ENCODE results near the gene SDCCAG8. TPM values are rescaled to one million over a fixed set of nuclear protein-coding genes. Genes with fewer than 3 reads are reported as not detected.

SDCCAG8 gene
- total RNA-seq, 3 donors from 2014 or later (not counting 1 experiment from before 2014, with no cell fraction given), result 17.8 to 28.3 (median 21.2) TPM

DNA sequence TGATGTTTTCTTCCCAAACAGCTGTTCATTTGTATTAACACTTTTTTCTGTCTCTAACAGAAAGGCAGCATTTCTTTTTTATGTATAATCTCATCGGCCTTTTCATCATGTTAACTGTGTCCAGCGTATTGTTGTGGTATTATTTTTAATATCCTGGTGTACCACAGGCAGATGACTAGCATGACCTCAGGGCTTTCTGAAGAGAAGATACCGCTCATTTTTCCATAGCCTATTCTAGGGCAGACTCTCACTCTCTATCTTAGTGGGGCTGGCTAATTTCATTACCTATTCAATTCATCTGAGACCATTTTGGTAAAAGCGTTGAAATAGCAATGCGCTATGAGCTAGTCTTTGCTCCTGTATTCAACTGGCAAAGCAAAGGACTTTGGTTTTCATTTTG lies 209.9 kb downstream of the SDCCAG8 start:
- Histone ChIP-seq H3K4me1 (ENCODE audit: control insufficient read depth, insufficient read depth, low read length) (no peaks in the 10 kb centered on the region), H3K27me3 (ENCODE audit: control insufficient read depth, insufficient read depth, low read length) (no peaks in the 10 kb centered on the region), H3K4me3 (ENCODE audit: low read length) (no peak overlapping the region), H3K27ac (ENCODE audit: low read length) (no peak overlapping the region), H3K9me3 (ENCODE audit: control insufficient read depth, insufficient read depth, low read length) (no peaks in the 10 kb centered on the region), H3K36me3 (ENCODE audit: control insufficient read depth, insufficient read depth, low read length) (no peaks in the 10 kb centered on the region)
- intact Hi-C loops (cut with micrococcal nuclease), result no loop called here
- Mint-ChIP-seq H3K9me3 (no peaks in the 10 kb centered on the region), H3K4me3 (no peak overlapping the region), H3K36me3 (no peaks in the 10 kb centered on the region), H3K27ac (no peak overlapping the region), H3K27me3 (ENCODE audit: low read depth in 2 of 2) (no peaks in the 10 kb centered on the region), H3K4me1 (no peaks in the 10 kb centered on the region)
- WGBS (ENCODE audit: insufficient coverage), result 90% methylated on average over 3 of the region's 5 CpGs
- ATAC-seq (no peak), DNase-seq (no peak)
- TF ChIP-seq, protein P1, sequence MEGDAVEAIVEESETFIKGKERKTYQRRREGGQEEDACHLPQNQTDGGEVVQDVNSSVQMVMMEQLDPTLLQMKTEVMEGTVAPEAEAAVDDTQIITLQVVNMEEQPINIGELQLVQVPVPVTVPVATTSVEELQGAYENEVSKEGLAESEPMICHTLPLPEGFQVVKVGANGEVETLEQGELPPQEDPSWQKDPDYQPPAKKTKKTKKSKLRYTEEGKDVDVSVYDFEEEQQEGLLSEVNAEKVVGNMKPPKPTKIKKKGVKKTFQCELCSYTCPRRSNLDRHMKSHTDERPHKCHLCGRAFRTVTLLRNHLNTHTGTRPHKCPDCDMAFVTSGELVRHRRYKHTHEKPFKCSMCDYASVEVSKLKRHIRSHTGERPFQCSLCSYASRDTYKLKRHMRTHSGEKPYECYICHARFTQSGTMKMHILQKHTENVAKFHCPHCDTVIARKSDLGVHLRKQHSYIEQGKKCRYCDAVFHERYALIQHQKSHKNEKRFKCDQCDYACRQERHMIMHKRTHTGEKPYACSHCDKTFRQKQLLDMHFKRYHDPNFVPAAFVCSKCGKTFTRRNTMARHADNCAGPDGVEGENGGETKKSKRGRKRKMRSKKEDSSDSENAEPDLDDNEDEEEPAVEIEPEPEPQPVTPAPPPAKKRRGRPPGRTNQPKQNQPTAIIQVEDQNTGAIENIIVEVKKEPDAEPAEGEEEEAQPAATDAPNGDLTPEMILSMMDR (IDR thresholded peaks at IDR 0.05), result no peak

DNA sequence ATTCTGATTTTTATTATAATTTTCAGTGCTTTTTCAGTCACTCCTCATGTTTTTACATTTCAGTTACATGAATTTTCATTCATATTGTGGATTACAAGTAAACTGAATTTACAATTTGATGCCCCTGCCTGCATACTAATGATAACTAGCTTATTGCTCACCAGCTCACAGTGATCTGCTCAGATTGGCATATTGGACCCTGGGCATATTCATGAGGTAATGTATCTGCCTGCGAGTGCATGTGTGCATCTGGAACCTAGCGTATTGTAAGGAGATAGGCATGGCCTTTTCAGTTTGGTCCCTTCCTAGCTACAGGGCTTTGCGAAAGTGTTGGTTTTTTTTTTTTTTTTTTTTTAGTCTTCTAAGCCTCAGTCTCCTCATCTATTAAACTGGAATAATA lies 213.7 kb downstream of the SDCCAG8 start:
- H3K27ac ChIP-seq (ENCODE audit: low read length), result no peak overlapping the region
- no peaks in the 10 kb centered on the region for H3K9me3 ChIP-seq (ENCODE audit: control insufficient read depth, insufficient read depth, low read length)
- no peaks in the 10 kb centered on the region for H3K9me3 Mint-ChIP-seq
- H3K27ac Mint-ChIP-seq, result no peak overlapping the region
- H3K27me3 ChIP-seq (ENCODE audit: control insufficient read depth, insufficient read depth, low read length), result no peaks in the 10 kb centered on the region
- intact Hi-C loops (cut with micrococcal nuclease), result no loop called here
- TF ChIP-seq, protein P1 (IDR thresholded peaks at IDR 0.05), result no peak
- no peaks in the 10 kb centered on the region for H3K36me3 Mint-ChIP-seq
- ATAC-seq (no peak), DNase-seq (no peak)
- no peaks in the 10 kb centered on the region for H3K4me1 ChIP-seq (ENCODE audit: control insufficient read depth, insufficient read depth, low read length)
- no peak overlapping the region for H3K4me3 Mint-ChIP-seq
- no peak overlapping the region for H3K4me3 ChIP-seq (ENCODE audit: low read length)
- peaks cover 8 to 11% of the 10 kb centered on the region in 2 donors for H3K4me1 Mint-ChIP-seq
- 97% methylated on average over 3 of the region's 3 CpGs for WGBS (ENCODE audit: insufficient coverage)
- H3K27me3 Mint-ChIP-seq (ENCODE audit: low read depth in 2 of 2), result no peaks in the 10 kb centered on the region
- no peaks in the 10 kb centered on the region for H3K36me3 ChIP-seq (ENCODE audit: control insufficient read depth, insufficient read depth, low read length)

DNA sequence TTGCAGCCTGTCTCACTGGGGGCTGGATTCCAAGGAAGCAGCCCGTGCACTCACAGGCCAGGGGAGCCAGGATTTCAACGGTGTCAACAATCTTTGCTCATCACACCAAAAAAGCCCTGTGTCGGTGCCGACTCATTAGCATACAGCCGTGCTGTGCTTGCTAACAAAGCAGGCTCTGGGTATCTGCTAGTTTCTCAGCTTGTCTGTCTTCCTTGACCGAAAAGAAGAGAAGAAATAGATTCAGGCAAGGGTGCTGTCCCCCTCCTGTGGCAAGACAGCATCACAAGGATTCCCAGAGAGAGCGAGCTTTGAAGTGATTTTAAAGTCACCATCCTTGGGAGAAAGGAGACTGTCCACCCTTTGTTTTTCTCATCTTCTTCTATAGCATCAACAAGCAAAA lies 214.7 kb downstream of the SDCCAG8 start:
- intact Hi-C loops (cut with micrococcal nuclease), result loop anchor here (10.0 kb wide), 1 partner anchor 804 kb away; no protein-coding TSS in a partner anchor
- no peak overlapping the region for H3K4me3 ChIP-seq (ENCODE audit: low read length)
- TF ChIP-seq, protein P1 (IDR thresholded peaks at IDR 0.05), result no peak
- H3K36me3 ChIP-seq (ENCODE audit: control insufficient read depth, insufficient read depth, low read length), result no peaks in the 10 kb centered on the region
- H3K27ac ChIP-seq (ENCODE audit: low read length), result no peak overlapping the region
- no peaks in the 10 kb centered on the region for H3K4me1 ChIP-seq (ENCODE audit: control insufficient read depth, insufficient read depth, low read length)
- no peak for ATAC-seq
- H3K36me3 Mint-ChIP-seq, result no peaks in the 10 kb centered on the region
- no peak overlapping the region for H3K27ac Mint-ChIP-seq
- H3K4me3 Mint-ChIP-seq, result no peak overlapping the region
- no peak for DNase-seq
- H3K9me3 Mint-ChIP-seq, result no peaks in the 10 kb centered on the region
- H3K27me3 ChIP-seq (ENCODE audit: control insufficient read depth, insufficient read depth, low read length), result no peaks in the 10 kb centered on the region
- H3K9me3 ChIP-seq (ENCODE audit: control insufficient read depth, insufficient read depth, low read length), result no peaks in the 10 kb centered on the region
- 95% methylated on average over 7 of the region's 7 CpGs for WGBS (ENCODE audit: insufficient coverage)
- H3K27me3 Mint-ChIP-seq (ENCODE audit: low read depth in 2 of 2), result no peaks in the 10 kb centered on the region
- H3K4me1 Mint-ChIP-seq, result peaks cover 8 to 11% of the 10 kb centered on the region in 2 donors

DNA sequence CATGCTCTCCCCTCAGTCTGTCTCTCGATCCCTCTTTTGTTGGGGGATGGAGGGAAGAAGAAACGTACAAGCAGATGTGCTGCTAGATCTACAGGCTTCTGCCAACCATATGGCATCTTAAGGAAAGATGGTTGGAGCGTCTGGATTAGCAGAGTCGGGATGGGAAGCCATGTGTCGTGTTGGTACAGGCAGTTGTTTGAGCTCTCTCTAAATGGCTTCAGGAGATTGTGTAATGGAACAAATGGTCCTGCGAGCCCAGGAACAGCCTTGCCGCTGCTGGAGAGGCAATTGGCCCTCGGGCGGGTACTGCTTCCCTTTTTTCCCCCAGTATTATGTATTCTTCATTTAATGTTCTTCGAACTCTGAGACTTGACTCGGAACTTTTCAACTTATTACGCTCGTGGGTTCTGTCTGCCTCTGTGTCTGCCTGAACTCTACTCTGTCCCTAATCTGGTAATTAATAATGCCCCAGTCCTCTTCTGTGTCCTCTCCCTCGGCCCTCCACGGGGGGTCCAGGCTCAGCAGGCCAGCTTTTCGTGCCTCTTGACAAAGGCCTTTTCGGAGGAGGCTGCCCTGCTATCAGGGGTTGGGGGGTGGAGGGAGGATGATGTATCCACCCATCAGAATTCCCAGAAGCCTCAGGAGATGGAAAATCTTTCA lies 215.3 kb downstream of the SDCCAG8 start:
- Mint-ChIP-seq H3K27ac (no peak overlapping the region), H3K4me1 (peaks cover 8 to 11% of the 10 kb centered on the region in 2 donors), H3K27me3 (ENCODE audit: low read depth in 2 of 2) (no peaks in the 10 kb centered on the region), H3K4me3 (no peak overlapping the region), H3K9me3 (no peaks in the 10 kb centered on the region), H3K36me3 (no peaks in the 10 kb centered on the region)
- Histone ChIP-seq H3K4me1 (ENCODE audit: control insufficient read depth, insufficient read depth, low read length) (no peaks in the 10 kb centered on the region), H3K27me3 (ENCODE audit: control insufficient read depth, insufficient read depth, low read length) (no peaks in the 10 kb centered on the region), H3K27ac (ENCODE audit: low read length) (no peak overlapping the region), H3K9me3 (ENCODE audit: control insufficient read depth, insufficient read depth, low read length) (no peaks in the 10 kb centered on the region), H3K4me3 (ENCODE audit: low read length) (no peak overlapping the region), H3K36me3 (ENCODE audit: control insufficient read depth, insufficient read depth, low read length) (no peaks in the 10 kb centered on the region)
- ATAC-seq (no peak), DNase-seq (no peak)
- TF ChIP-seq, protein P1 (IDR thresholded peaks at IDR 0.05), result no peak
- intact Hi-C loops (cut with micrococcal nuclease), result loop anchor here (10.0 kb wide), 1 partner anchor 804 kb away; no protein-coding TSS in a partner anchor
- 87% methylated on average over 17 of the region's 17 CpGs for WGBS (ENCODE audit: insufficient coverage)

Data from natural killer cell (primary cell).